ENCODE results near the gene ARHGAP15.
A peak's percentile ranks its signal among the peaks of the same experiment; 100 is the strongest.

The ARHGAP15 gene

GRCh38 chr2:143786026-143786765 is 657.0 kb downstream of the ARHGAP15 start:
- no peak for DNase-seq (ENCODE audit: low read depth)
- no peak overlapping the region for H3K4me3 ChIP-seq (ENCODE audit: low read depth, low read length)
- TF ChIP-seq CTCF (IDR thresholded peaks at IDR 0.05; ENCODE audit: insufficient read depth, low read depth, low read length, missing control alignments): no peak

- H3K4me3 ChIP-seq (ENCODE audit: low read depth, low read length): no peak overlapping the region
- TF ChIP-seq CTCF (IDR thresholded peaks at IDR 0.05; ENCODE audit: insufficient read depth, low read depth, low read length, missing control alignments): no peak
- no peak for DNase-seq (ENCODE audit: low read depth)
These were observed 658.5 kb downstream of the ARHGAP15 start for GRCh38 chr2:143787674-143788073.

- DNase-seq (ENCODE audit: low read depth): no peak
- no peak overlapping the region for H3K4me3 ChIP-seq (ENCODE audit: low read depth, low read length)
- no peak for TF ChIP-seq CTCF (IDR thresholded peaks at IDR 0.05; ENCODE audit: insufficient read depth, low read depth, low read length, missing control alignments)
These were observed 663.4 kb downstream of the ARHGAP15 start for GRCh38 chr2:143792602-143793001.

- no peak overlapping the region for H3K4me3 ChIP-seq (ENCODE audit: low read depth, low read length)
- DNase-seq (ENCODE audit: low read depth): no peak
- no peak for TF ChIP-seq CTCF (IDR thresholded peaks at IDR 0.05; ENCODE audit: insufficient read depth, low read depth, low read length, missing control alignments)
These were observed 664.2 kb downstream of the ARHGAP15 start for GRCh38 chr2:143793381-143793780.

- DNase-seq (ENCODE audit: low read depth): no peak
- no peak overlapping the region for H3K4me3 ChIP-seq (ENCODE audit: low read depth, low read length)
- no peak for TF ChIP-seq CTCF (IDR thresholded peaks at IDR 0.05; ENCODE audit: insufficient read depth, low read depth, low read length, missing control alignments)
These were observed 666.8 kb downstream of the ARHGAP15 start for GRCh38 chr2:143796051-143796450.

- no peak for TF ChIP-seq CTCF (IDR thresholded peaks at IDR 0.05; ENCODE audit: insufficient read depth, low read depth, low read length, missing control alignments)
- no peak overlapping the region for H3K4me3 ChIP-seq (ENCODE audit: low read depth, low read length)
- no peak for DNase-seq (ENCODE audit: low read depth)
These were observed 672.3 kb downstream of the ARHGAP15 start for GRCh38 chr2:143801561-143801960.

- peak overlapping the region; percentile 14; the same call in 1 of the 2 replicates for H3K4me3 ChIP-seq (ENCODE audit: low read depth, low read length)
- DNase-seq (ENCODE audit: low read depth): peak; percentile 22
- no peak for TF ChIP-seq CTCF (IDR thresholded peaks at IDR 0.05; ENCODE audit: insufficient read depth, low read depth, low read length, missing control alignments)
These were observed 673.0 kb downstream of the ARHGAP15 start for GRCh38 chr2:143802242-143802641.
